Breast epithelium (tissue), 4 donors: ENCODE results near the gene CLASP1. TPM values are rescaled to one million over a fixed set of nuclear protein-coding genes. Genes with fewer than 3 reads are reported as not detected.
"Not testable (repeated sequence)": the region's sequence is repeated elsewhere in the genome, so short reads cannot be mapped to it uniquely, and the experiment has no call there.

ENCODE experiments used
- DNase-seq, 2 donors: peaks; one replicate each; pipeline ENCODE4 v3.0.0-alpha.2; 2019; ENCODE audit warnings: low spot score in 2 of 2
- H3K27ac ChIP-seq, 2 donors: fragments of 200-600 bp; sonication (generic) in 1 of 2; one replicate each; pipeline ENCODE4 v1.5.1; 2016 to 2019; ENCODE audit warnings: mild to moderate bottlenecking in 1 of 2
- H3K27me3 ChIP-seq, 2 donors: fragments of 200-600 bp; sonication (generic) in 1 of 2; one replicate each; pipeline versions ENCODE4 v1.5.1 to v1.6.0; 2017 to 2019; ENCODE audit warnings: control low read depth in 1 of 2, mild to moderate bottlenecking in 1 of 2
- H3K36me3 ChIP-seq: fragments of 200-600 bp; one replicate; pipeline ENCODE4 v1.5.1; 2019
- H3K4me1 ChIP-seq, 2 donors: fragments of 200-600 bp; sonication (generic); one replicate each; pipeline ENCODE4 v1.5.1; 2016 to 2019; ENCODE audit warnings: control low read depth in 1 of 2
- H3K4me3 ChIP-seq, 3 donors: fragments of 200-600 bp; sonication (generic); 1 replicate in 2 of 3; 2 replicates in 1 of 3; pipeline ENCODE4 v1.5.1; 2016 to 2019; ENCODE audit warnings: mild to moderate bottlenecking in 3 of 3, moderate library complexity in 2 of 3
- H3K9me3 ChIP-seq, 2 donors: fragments of 200-600 bp; sonication (generic) in 1 of 2; one replicate each; pipeline ENCODE4 v1.5.1; 2016 to 2019; ENCODE audit warnings: control low read depth in 1 of 2
- POLR2A ChIP-seq: fragments of 450-650 bp; IDR thresholded peaks from one replicate; pipeline ENCODE4 v1.6.1; 2016; ENCODE audit warnings: antibody characterized with exemption, mild to moderate bottlenecking, moderate library complexity
- POLR2AphosphoS5 ChIP-seq, 3 donors: sonication (generic); formaldehyde crosslinking; IDR thresholded peaks; one replicate each; pipeline ENCODE4 v1.6.1; 2017; ENCODE audit warnings: antibody characterized with exemption in 3 of 3
- intact Hi-C: fragments of 100-400 bp; cut with DNase I; formaldehyde crosslinking; loops from one replicate; pipeline ENCODE4 v1.15.1; 2023; ENCODE audit warnings: low total_unique reads
- total RNA-seq, 3 donors: library from RNA; depleted of rRNA; stranded (reverse); fragments of >200 nt; gene quantifications; one replicate each; pipeline ENCODE4 v1.1.0, GENCODE V29; 2016
- TF ChIP-seq, protein P1 (sequence below), 3 donors: fragments of 450-650 bp; IDR thresholded peaks; one replicate each; pipeline ENCODE4 v1.5.1; 2016 to 2017; ENCODE audit warnings: antibody characterized with exemption in 3 of 3, mild to moderate bottlenecking in 3 of 3, moderate library complexity in 3 of 3

The CLASP1 gene
- total RNA-seq, 3 donors from 2014 or later = 80.3 to 106 (median 98.7) TPM

DNA sequence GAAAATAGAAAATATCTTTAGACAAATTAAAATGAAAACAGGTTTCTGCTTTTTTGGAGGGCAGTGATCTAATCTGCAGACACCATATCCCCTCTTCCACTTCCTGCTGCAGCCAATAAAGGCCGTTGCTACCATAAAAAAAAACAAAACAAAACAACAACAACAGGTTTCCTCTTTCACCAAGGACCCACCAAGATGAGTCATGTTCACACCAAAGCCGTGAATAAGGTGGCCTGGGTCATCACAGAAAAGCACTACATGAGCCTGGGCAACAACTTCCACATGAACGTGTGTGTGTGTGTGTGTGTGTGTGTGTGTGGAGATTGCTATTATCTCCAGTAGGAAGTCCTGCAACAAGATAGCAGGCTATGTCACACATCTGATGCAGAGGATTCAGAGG, 339.5 kb downstream of the CLASP1 start:
- H3K27ac ChIP-seq = no peak overlapping the region
- TF ChIP-seq, protein P1, sequence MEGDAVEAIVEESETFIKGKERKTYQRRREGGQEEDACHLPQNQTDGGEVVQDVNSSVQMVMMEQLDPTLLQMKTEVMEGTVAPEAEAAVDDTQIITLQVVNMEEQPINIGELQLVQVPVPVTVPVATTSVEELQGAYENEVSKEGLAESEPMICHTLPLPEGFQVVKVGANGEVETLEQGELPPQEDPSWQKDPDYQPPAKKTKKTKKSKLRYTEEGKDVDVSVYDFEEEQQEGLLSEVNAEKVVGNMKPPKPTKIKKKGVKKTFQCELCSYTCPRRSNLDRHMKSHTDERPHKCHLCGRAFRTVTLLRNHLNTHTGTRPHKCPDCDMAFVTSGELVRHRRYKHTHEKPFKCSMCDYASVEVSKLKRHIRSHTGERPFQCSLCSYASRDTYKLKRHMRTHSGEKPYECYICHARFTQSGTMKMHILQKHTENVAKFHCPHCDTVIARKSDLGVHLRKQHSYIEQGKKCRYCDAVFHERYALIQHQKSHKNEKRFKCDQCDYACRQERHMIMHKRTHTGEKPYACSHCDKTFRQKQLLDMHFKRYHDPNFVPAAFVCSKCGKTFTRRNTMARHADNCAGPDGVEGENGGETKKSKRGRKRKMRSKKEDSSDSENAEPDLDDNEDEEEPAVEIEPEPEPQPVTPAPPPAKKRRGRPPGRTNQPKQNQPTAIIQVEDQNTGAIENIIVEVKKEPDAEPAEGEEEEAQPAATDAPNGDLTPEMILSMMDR (IDR thresholded peaks at IDR 0.05) = no peak
- TF ChIP-seq POLR2AphosphoS5 (IDR thresholded peaks at IDR 0.05) (no peak), POLR2A (no peak)
- no peak for DNase-seq

GRCh38 chr2:121309323-121309722, 339.9 kb downstream of the CLASP1 start:
- no peaks in the 10 kb centered on the region for H3K36me3 ChIP-seq
- no peaks in the 10 kb centered on the region for H3K27me3 ChIP-seq
- H3K9me3 ChIP-seq = no peaks in the 10 kb centered on the region
- H3K4me3 ChIP-seq = no peak overlapping the region
- H3K27ac ChIP-seq = no peak overlapping the region
- no peaks in the 10 kb centered on the region for H3K4me1 ChIP-seq
- intact Hi-C loops = no loop called here
- DNase-seq = no peak
- TF ChIP-seq, protein P1 (IDR thresholded peaks at IDR 0.05) = no peak
- TF ChIP-seq POLR2AphosphoS5 (IDR thresholded peaks at IDR 0.05) = no peak
- TF ChIP-seq POLR2A = no peak

More for the DNA sequence above, 339.5 kb downstream of the CLASP1 start:
- H3K27me3 ChIP-seq = no peaks in the 10 kb centered on the region
- no peaks in the 10 kb centered on the region for H3K36me3 ChIP-seq
- no peak overlapping the region for H3K4me3 ChIP-seq
- intact Hi-C loops = no loop called here
- no peaks in the 10 kb centered on the region for H3K9me3 ChIP-seq
- no peaks in the 10 kb centered on the region for H3K4me1 ChIP-seq

DNA sequence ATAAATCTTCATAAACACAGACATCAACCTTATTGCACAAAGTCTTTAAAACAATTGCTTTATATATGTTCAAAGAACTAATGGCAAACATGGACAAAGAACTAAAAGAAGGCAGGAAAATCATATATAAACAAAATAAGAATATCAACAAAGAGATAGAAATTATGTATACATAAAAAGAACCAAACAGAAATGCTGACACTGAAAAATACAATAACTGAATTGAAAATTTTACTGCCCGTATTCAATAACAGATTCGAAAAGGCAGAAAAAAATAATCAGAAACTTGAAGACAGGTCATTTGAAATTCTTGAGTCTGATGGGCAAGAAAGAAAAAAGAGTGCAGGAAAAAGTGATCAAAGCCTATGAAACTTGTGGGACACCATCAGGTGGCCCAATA, 342.2 kb downstream of the CLASP1 start:
- intact Hi-C loops = no loop called here
- H3K27me3 ChIP-seq = no peaks in the 10 kb centered on the region
- TF ChIP-seq POLR2A (no peak), POLR2AphosphoS5 (IDR thresholded peaks at IDR 0.05) (no peak)
- TF ChIP-seq, protein P1 (IDR thresholded peaks at IDR 0.05) = no peak

GRCh38 chr2:121304941-121305340, 344.3 kb downstream of the CLASP1 start:
- no peak for TF ChIP-seq POLR2A
- TF ChIP-seq, protein P1 (IDR thresholded peaks at IDR 0.05) = no peak
- no peak for DNase-seq
- Histone ChIP-seq H3K36me3 (no peaks in the 10 kb centered on the region), H3K4me1 (no peaks in the 10 kb centered on the region), H3K27me3 (no peaks in the 10 kb centered on the region), H3K4me3 (no peak overlapping the region), H3K9me3 (no peaks in the 10 kb centered on the region), H3K27ac (no peak overlapping the region)
- intact Hi-C loops = no loop called here

More for the DNA sequence above, 342.2 kb downstream of the CLASP1 start:
- Histone ChIP-seq H3K4me3 (no peak overlapping the region), H3K4me1 (no peaks in the 10 kb centered on the region), H3K27ac (no peak overlapping the region), H3K36me3 (no peaks in the 10 kb centered on the region), H3K9me3 (no peaks in the 10 kb centered on the region)
- DNase-seq = no peak

GRCh38 chr2:121303531-121304263, 345.6 kb downstream of the CLASP1 start:
- no peak overlapping the region for H3K4me3 ChIP-seq
- no peaks in the 10 kb centered on the region for H3K36me3 ChIP-seq
- no peak for TF ChIP-seq POLR2AphosphoS5 (IDR thresholded peaks at IDR 0.05)
- TF ChIP-seq, protein P1 (IDR thresholded peaks at IDR 0.05) = no peak
- no peak for TF ChIP-seq POLR2A
- intact Hi-C loops = no loop called here
- no peaks in the 10 kb centered on the region for H3K4me1 ChIP-seq
- H3K9me3 ChIP-seq = no peaks in the 10 kb centered on the region
- no peaks in the 10 kb centered on the region for H3K27me3 ChIP-seq
- DNase-seq = no peak
- no peak overlapping the region for H3K27ac ChIP-seq

- H3K9me3 ChIP-seq, H3K4me3 ChIP-seq, DNase-seq, H3K4me1 ChIP-seq, H3K27ac ChIP-seq, H3K27me3 ChIP-seq, intact Hi-C loops, H3K36me3 ChIP-seq: not testable (repeated sequence)
These were observed 348.1 kb downstream of the CLASP1 start for GRCh38 chr2:121301190-121301589.
